NB4 (cell line): ENCODE data around the gene CBY2.

Experiments
- CTCF ChIP-seq: IDR thresholded peaks from one replicate; pipeline ENCODE4 v1.5.1; 2012; ENCODE audit warnings: low read depth, low read length
- POLR2A ChIP-seq: IDR thresholded peaks from 2 replicates; pipeline ENCODE4 v1.6.1; 2011; ENCODE audit warnings: mild to moderate bottlenecking; ENCODE audit not compliant: insufficient read length; ENCODE audit errors: extremely low read depth
- TF ChIP-seq, protein P1 (sequence below): IDR thresholded peaks from 2 replicates; pipeline ENCODE4 v1.6.1; 2011; ENCODE audit warnings: low read depth, low read length

GRCh38 chr13:45702869-45703391 is 810 bp downstream of the CBY2 start:
- TF ChIP-seq CTCF (no peak), POLR2A (no peak)
- TF ChIP-seq, protein P1, sequence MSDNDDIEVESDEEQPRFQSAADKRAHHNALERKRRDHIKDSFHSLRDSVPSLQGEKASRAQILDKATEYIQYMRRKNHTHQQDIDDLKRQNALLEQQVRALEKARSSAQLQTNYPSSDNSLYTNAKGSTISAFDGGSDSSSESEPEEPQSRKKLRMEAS = no peak
